Measurements from ENCODE around the gene EPHA4. TPM values are rescaled to one million over a fixed set of nuclear protein-coding genes. Genes with fewer than 3 reads are reported as not detected.

The EPHA4 gene
- total RNA-seq, 2 experiments from 2014 or later = 0.23 TPM; not detected in 1

DNA sequence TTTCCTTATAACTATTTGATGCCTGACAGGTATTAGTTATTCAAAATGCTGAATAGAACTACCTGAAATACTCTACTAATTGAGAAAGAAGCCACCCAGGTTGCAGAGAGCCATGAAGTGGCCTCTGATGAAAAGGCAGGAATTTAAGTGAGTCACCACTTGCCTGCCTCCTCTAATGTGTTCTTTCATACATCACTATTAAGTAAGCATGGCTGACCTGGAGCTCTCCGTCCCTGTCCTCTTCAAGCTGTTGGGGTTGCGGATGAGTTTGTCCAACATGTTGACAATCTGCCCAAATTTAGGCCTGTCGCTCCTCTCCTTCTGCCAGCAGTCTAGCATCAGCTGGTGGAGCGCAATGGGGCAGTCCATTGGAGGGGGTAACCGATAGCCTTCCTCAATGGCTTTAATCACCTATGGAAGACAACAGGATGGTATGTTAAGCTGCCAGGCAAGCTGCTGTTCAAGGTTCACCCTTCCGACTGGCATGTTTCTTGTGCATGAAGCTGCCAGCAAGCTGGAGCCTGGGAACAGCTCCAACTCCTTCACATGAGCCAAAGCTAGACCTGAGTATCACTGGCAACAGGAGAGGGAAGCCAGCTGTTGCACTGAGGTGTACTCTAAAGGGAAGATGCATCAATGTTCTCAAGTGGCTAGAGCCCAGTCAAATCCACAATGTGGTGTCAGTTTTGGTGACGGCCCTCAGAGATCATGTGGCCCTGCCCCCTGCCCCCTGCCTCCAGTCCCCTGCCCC lies 142.2 kb downstream of the EPHA4 start:
- POLR2A ChIA-PET = no interaction called here
- Histone ChIP-seq H3K79me2 (ENCODE audit: insufficient read depth, low read depth, low read length) (no peaks in the 10 kb centered on the region), H3K9me3 (ENCODE audit: low read length) (no peaks in the 10 kb centered on the region), H3K36me3 (ENCODE audit: insufficient read depth, low read length) (no peaks in the 10 kb centered on the region), H3K4me3 (ENCODE audit: low read depth, low read length, poor library complexity, severe bottlenecking) (no peak overlapping the region), H4K20me1 (ENCODE audit: insufficient read depth, low read length) (no peaks in the 10 kb centered on the region), H3K27ac (ENCODE audit: low read depth, low read length, poor library complexity, severe bottlenecking) (no peak overlapping the region), H3K9me2 (ENCODE audit: insufficient read depth, low read length) (no peaks in the 10 kb centered on the region), H3K4me1 (ENCODE audit: insufficient read depth, low read length, poor library complexity, severe bottlenecking) (no peaks in the 10 kb centered on the region), H3K4me2 (ENCODE audit: low read length) (no peak overlapping the region), H2AFZ (ENCODE audit: low read length) (no peak overlapping the region)
- TF ChIP-seq CTCF (conservative IDR thresholded peaks at IDR 0.05; ENCODE audit: low read length) (no peak), EZH2phosphoT487 (IDR thresholded peaks at IDR 0.05; ENCODE audit: borderline replicate concordance, low read depth, low read length) (no peak)
- CTCF ChIA-PET (ENCODE audit: unreplicated experiment) = no interaction called here
- no peak for DNase-seq (ENCODE audit: low spot score)
- no TSS peak for BruUV-seq (replicated peaks)
- intact Hi-C loops (cut with micrococcal nuclease; ENCODE audit: unreplicated experiment) = no loop called here

GRCh38 chr2:221428896-221429295 lies 143.2 kb downstream of the EPHA4 start:
- CTCF ChIA-PET (ENCODE audit: unreplicated experiment) = no interaction called here
- Histone ChIP-seq H3K4me3 (ENCODE audit: low read depth, low read length, poor library complexity, severe bottlenecking) (no peak overlapping the region), H2AFZ (ENCODE audit: low read length) (no peak overlapping the region), H3K9me2 (ENCODE audit: insufficient read depth, low read length) (no peaks in the 10 kb centered on the region), H3K4me1 (ENCODE audit: insufficient read depth, low read length, poor library complexity, severe bottlenecking) (no peaks in the 10 kb centered on the region), H3K36me3 (ENCODE audit: insufficient read depth, low read length) (no peaks in the 10 kb centered on the region), H4K20me1 (ENCODE audit: insufficient read depth, low read length) (no peaks in the 10 kb centered on the region), H3K4me2 (ENCODE audit: low read length) (no peak overlapping the region), H3K9me3 (ENCODE audit: low read length) (no peaks in the 10 kb centered on the region), H3K27ac (ENCODE audit: low read depth, low read length, poor library complexity, severe bottlenecking) (no peak overlapping the region), H3K79me2 (ENCODE audit: insufficient read depth, low read depth, low read length) (no peaks in the 10 kb centered on the region)
- POLR2A ChIA-PET = interaction anchor here (1.6 kb wide), 1 partner anchor 12 kb away, joined by 5 read pairs; no protein-coding TSS in a partner anchor
- BruUV-seq (replicated peaks) = no TSS peak
- intact Hi-C loops (cut with micrococcal nuclease; ENCODE audit: unreplicated experiment) = no loop called here
- TF ChIP-seq EZH2phosphoT487 (IDR thresholded peaks at IDR 0.05; ENCODE audit: borderline replicate concordance, low read depth, low read length) (no peak), CTCF (conservative IDR thresholded peaks at IDR 0.05; ENCODE audit: low read length) (no peak)
- DNase-seq (ENCODE audit: low spot score) = no peak

GRCh38 chr2:221426929-221427328 lies 145.2 kb downstream of the EPHA4 start:
- ChIA-PET POLR2A (no interaction called here), CTCF (ENCODE audit: unreplicated experiment) (no interaction called here)
- DNase-seq (ENCODE audit: low spot score) = no peak
- H3K4me2 ChIP-seq (ENCODE audit: low read length) = no peak overlapping the region
- H3K9me2 ChIP-seq (ENCODE audit: insufficient read depth, low read length) = no peaks in the 10 kb centered on the region
- H3K36me3 ChIP-seq (ENCODE audit: insufficient read depth, low read length) = no peaks in the 10 kb centered on the region
- H2AFZ ChIP-seq (ENCODE audit: low read length) = no peak overlapping the region
- intact Hi-C loops (cut with micrococcal nuclease; ENCODE audit: unreplicated experiment) = no loop called here
- H3K79me2 ChIP-seq (ENCODE audit: insufficient read depth, low read depth, low read length) = no peaks in the 10 kb centered on the region
- no peaks in the 10 kb centered on the region for H3K4me1 ChIP-seq (ENCODE audit: insufficient read depth, low read length, poor library complexity, severe bottlenecking)
- BruUV-seq (replicated peaks) = no TSS peak
- H3K27ac ChIP-seq (ENCODE audit: low read depth, low read length, poor library complexity, severe bottlenecking) = no peak overlapping the region
- H3K4me3 ChIP-seq (ENCODE audit: low read depth, low read length, poor library complexity, severe bottlenecking) = no peak overlapping the region
- H3K9me3 ChIP-seq (ENCODE audit: low read length) = no peaks in the 10 kb centered on the region
- no peaks in the 10 kb centered on the region for H4K20me1 ChIP-seq (ENCODE audit: insufficient read depth, low read length)
- TF ChIP-seq EZH2phosphoT487 (IDR thresholded peaks at IDR 0.05; ENCODE audit: borderline replicate concordance, low read depth, low read length) (no peak), CTCF (conservative IDR thresholded peaks at IDR 0.05; ENCODE audit: low read length) (no peak)
